ENCODE data around the gene RNGTT. TPM values are rescaled to one million over a fixed set of nuclear protein-coding genes. Genes with fewer than 3 reads are reported as not detected.
A peak's percentile ranks its signal among the peaks of the same experiment; 100 is the strongest.

The RNGTT gene
- total and polyA plus RNA-seq, 2 experiments from 2014 or later: 7.4 to 15.6 TPM

DNA sequence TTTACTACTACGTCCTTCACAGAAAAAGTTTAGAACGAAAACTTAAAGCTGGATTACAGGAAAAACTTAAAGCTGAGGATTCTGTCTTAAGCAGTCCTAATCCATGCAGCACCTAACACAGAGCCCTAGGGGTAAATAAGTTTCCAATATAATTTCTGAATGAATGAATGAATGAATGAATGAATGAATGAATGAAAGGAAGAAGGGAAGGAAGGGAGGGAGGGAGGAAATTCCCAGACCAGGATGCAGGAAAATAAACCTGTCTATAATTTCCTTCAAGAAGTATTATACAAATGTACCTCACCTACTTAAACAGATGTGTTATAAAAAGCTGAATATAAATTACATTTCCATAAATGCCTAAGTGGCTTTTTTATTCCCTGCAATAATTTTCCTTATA is 83.4 kb downstream of the RNGTT start:
- H3K27me3 ChIP-seq: no peaks in the 10 kb centered on the region
- WGBS (ENCODE audit: low lambda C conversion rate, missing lambda C conversion rate): 80% methylated on average over 2 of the region's 2 CpGs

DNA sequence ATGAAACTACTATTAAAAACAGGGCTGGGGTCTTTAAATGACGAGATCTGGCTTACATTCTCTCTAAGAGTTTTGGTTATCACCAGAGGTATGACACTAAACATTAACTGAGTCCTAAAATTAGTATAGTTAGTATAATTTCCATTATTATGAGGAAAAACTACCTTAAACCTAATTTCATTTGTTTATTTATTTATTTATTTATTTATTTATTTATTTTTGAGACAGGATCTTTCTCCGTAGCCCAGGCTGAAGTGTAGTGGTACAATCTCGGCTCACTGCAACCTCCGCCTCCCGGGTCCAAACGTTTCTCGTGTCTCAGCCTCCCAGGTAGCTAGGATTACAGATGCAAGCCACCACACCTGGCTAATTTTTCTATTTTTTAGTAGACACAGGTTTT is 85.5 kb downstream of the RNGTT start:
- Histone ChIP-seq H3K79me2 (no peaks in the 10 kb centered on the region), H3K27me3 (no peaks in the 10 kb centered on the region), H4K20me1 (ENCODE audit: insufficient read depth, poor library complexity, severe bottlenecking) (no peaks in the 10 kb centered on the region), H3K9me2 (replicated peaks; ENCODE audit: insufficient read depth) (no peaks in the 10 kb centered on the region), H3K4me1 (ENCODE audit: insufficient read depth) (no peaks in the 10 kb centered on the region), H3K27ac (no peak overlapping the region), H3K4me2 (no peak overlapping the region), H3K9me3 (ENCODE audit: low read depth) (no peaks in the 10 kb centered on the region), H3K36me3 (replicated peaks; ENCODE audit: insufficient read depth, low read depth) (no peaks in the 10 kb centered on the region), H3K4me3 (no peak overlapping the region), H2AFZ (no peak overlapping the region)
- no peak for DNase-seq (ENCODE audit: low spot score)
- 98% methylated on average over 7 of the region's 7 CpGs for WGBS (ENCODE audit: low lambda C conversion rate, missing lambda C conversion rate)
- TF ChIP-seq EZH2 (IDR thresholded peaks at IDR 0.05; ENCODE audit: borderline replicate concordance) (no peak), EZH2phosphoT487 (IDR thresholded peaks at IDR 0.05; ENCODE audit: low read depth, severe bottlenecking, unreplicated experiment) (no peak)
- TF ChIP-seq, protein P1, sequence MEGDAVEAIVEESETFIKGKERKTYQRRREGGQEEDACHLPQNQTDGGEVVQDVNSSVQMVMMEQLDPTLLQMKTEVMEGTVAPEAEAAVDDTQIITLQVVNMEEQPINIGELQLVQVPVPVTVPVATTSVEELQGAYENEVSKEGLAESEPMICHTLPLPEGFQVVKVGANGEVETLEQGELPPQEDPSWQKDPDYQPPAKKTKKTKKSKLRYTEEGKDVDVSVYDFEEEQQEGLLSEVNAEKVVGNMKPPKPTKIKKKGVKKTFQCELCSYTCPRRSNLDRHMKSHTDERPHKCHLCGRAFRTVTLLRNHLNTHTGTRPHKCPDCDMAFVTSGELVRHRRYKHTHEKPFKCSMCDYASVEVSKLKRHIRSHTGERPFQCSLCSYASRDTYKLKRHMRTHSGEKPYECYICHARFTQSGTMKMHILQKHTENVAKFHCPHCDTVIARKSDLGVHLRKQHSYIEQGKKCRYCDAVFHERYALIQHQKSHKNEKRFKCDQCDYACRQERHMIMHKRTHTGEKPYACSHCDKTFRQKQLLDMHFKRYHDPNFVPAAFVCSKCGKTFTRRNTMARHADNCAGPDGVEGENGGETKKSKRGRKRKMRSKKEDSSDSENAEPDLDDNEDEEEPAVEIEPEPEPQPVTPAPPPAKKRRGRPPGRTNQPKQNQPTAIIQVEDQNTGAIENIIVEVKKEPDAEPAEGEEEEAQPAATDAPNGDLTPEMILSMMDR (IDR thresholded peaks at IDR 0.05; ENCODE audit: poor library complexity): no peak

More for the DNA sequence above, 83.4 kb downstream of the RNGTT start:
- H3K4me1 ChIP-seq (ENCODE audit: insufficient read depth): no peaks in the 10 kb centered on the region
- no peaks in the 10 kb centered on the region for H3K79me2 ChIP-seq
- H4K20me1 ChIP-seq (ENCODE audit: insufficient read depth, poor library complexity, severe bottlenecking): no peaks in the 10 kb centered on the region
- H3K4me2 ChIP-seq: no peak overlapping the region
- H3K36me3 ChIP-seq (replicated peaks; ENCODE audit: insufficient read depth, low read depth): no peaks in the 10 kb centered on the region
- no peak for TF ChIP-seq EZH2phosphoT487 (IDR thresholded peaks at IDR 0.05; ENCODE audit: low read depth, severe bottlenecking, unreplicated experiment)
- TF ChIP-seq, protein P1 (IDR thresholded peaks at IDR 0.05; ENCODE audit: poor library complexity): no peak
- no peak for TF ChIP-seq EZH2 (IDR thresholded peaks at IDR 0.05; ENCODE audit: borderline replicate concordance)
- no peak overlapping the region for H2AFZ ChIP-seq
- DNase-seq (ENCODE audit: low spot score): no peak
- H3K4me3 ChIP-seq: no peak overlapping the region
- no peaks in the 10 kb centered on the region for H3K9me2 ChIP-seq (replicated peaks; ENCODE audit: insufficient read depth)
- no peak overlapping the region for H3K27ac ChIP-seq
- no peaks in the 10 kb centered on the region for H3K9me3 ChIP-seq (ENCODE audit: low read depth)

DNA sequence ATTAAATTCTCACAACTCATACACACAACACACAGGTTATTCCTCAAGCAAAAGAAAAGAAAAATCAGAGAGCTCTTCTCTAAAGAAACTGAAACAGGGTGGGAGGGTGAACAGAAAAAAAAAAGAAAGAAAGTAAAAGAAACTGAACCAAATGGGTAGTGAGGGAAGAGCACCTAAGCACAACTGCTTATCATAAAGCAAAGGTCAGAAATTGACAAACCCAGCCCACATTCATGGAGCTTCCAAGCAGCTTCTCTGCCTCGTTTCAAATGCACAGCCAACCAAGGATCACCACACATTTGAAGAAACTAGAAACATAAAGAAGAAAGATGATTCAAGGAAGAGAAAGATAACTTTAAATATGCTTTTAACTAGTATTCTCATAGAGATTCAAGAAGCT is 90.5 kb downstream of the RNGTT start:
- TF ChIP-seq, protein P1 (IDR thresholded peaks at IDR 0.05; ENCODE audit: poor library complexity): no peak
- TF ChIP-seq EZH2phosphoT487 (IDR thresholded peaks at IDR 0.05; ENCODE audit: low read depth, severe bottlenecking, unreplicated experiment): no peak
- no peak for TF ChIP-seq EZH2 (IDR thresholded peaks at IDR 0.05; ENCODE audit: borderline replicate concordance)
- Histone ChIP-seq H3K4me3 (no peak overlapping the region), H3K9me3 (ENCODE audit: low read depth) (no peaks in the 10 kb centered on the region)

DNA sequence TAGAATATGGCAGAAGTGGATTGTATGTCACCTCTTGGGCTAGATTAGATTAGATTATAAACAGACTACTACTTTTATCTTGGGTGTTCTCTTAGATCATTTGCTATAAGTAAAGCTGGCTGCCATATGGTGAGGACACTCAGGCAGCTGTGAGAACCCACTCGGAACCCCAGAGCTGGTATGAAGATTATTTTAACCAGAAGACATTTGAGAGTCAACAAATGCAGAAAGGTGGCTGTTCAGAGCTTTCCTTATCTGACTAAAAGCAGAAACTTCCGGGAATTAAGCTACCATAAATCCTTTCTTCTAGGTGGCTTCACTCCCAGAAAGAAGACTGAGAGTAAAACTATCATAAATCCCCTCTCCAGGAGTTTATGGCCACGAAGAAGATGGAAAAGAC is 91.9 kb downstream of the RNGTT start:
- H3K79me2 ChIP-seq: no peaks in the 10 kb centered on the region
- TF ChIP-seq EZH2 (IDR thresholded peaks at IDR 0.05; ENCODE audit: borderline replicate concordance): no peak
- no peak overlapping the region for H2AFZ ChIP-seq
- H3K36me3 ChIP-seq (replicated peaks; ENCODE audit: insufficient read depth, low read depth): no peaks in the 10 kb centered on the region
- no peaks in the 10 kb centered on the region for H3K9me3 ChIP-seq (ENCODE audit: low read depth)
- H3K4me1 ChIP-seq (ENCODE audit: insufficient read depth): peaks cover 7% of the 10 kb centered on the region
- no peak for DNase-seq (ENCODE audit: low spot score)
- H3K4me3 ChIP-seq: no peak overlapping the region
- no peaks in the 10 kb centered on the region for H4K20me1 ChIP-seq (ENCODE audit: insufficient read depth, poor library complexity, severe bottlenecking)
- no peaks in the 10 kb centered on the region for H3K9me2 ChIP-seq (replicated peaks; ENCODE audit: insufficient read depth)
- no peak overlapping the region for H3K27ac ChIP-seq
- 19% methylated on average over 3 of the region's 3 CpGs for WGBS (ENCODE audit: low lambda C conversion rate, missing lambda C conversion rate)
- no peaks in the 10 kb centered on the region for H3K27me3 ChIP-seq
- H3K4me2 ChIP-seq: no peak overlapping the region

More for the DNA sequence above, 90.5 kb downstream of the RNGTT start:
- Histone ChIP-seq H3K27me3 (no peaks in the 10 kb centered on the region), H3K9me2 (replicated peaks; ENCODE audit: insufficient read depth) (no peaks in the 10 kb centered on the region), H3K36me3 (replicated peaks; ENCODE audit: insufficient read depth, low read depth) (no peaks in the 10 kb centered on the region), H4K20me1 (ENCODE audit: insufficient read depth, poor library complexity, severe bottlenecking) (no peaks in the 10 kb centered on the region), H3K27ac (no peak overlapping the region), H3K4me2 (peak overlapping the region; percentile 37), H3K4me1 (ENCODE audit: insufficient read depth) (peaks cover 7% of the 10 kb centered on the region), H2AFZ (no peak overlapping the region), H3K79me2 (no peaks in the 10 kb centered on the region)
- WGBS (ENCODE audit: low lambda C conversion rate, missing lambda C conversion rate): 43% methylated on average over 1 of the region's 1 CpG
- peak; percentile 9 for DNase-seq (ENCODE audit: low spot score)

All from hepatocyte (in vitro differentiated cells).